ENCODE data around the gene CRHR1.

Gene CRHR1

GRCh38 chr17:45834471-45835396, 50.6 kb downstream of the CRHR1 start:
- Histone ChIP-seq H3K27me3 (ENCODE audit: control insufficient read depth, insufficient read depth, low read length) (no peaks in the 10 kb centered on the region), H3K79me2 (no peaks in the 10 kb centered on the region), H3K4me1 (no peaks in the 10 kb centered on the region), H3K36me3 (ENCODE audit: control insufficient read depth, insufficient read depth, low read length) (no peaks in the 10 kb centered on the region), H3K9me3 (ENCODE audit: control insufficient read depth, low read length) (no peaks in the 10 kb centered on the region), H3K4me3 (ENCODE audit: low read depth, low read length) (no peak overlapping the region), H2AFZ (no peak overlapping the region), H3K4me2 (ENCODE audit: low read length) (no peak overlapping the region), H3K9ac (no peak overlapping the region), H3K27ac (no peak overlapping the region)
- TF ChIP-seq CTCF (IDR thresholded peaks at IDR 0.05), result no peak

DNA sequence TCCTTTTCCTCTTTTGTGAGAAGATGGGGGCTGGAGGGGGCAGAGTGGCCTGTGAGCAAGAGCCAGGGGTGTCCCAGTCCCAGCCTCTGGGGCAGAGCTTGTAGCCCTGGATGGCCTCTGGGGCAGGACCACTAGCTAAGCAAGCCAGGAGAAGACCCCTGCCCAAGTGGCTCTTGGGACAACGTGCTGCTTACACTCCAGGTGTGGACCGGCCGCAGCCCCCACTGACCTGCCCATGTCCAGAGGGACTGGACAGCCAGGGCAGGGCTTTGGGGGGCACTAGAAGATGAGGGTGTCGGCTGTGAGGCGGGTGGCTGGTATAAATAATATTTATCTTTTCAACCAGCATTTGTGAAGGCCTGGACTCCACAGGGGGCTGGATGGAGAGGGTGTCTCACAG, 51.4 kb downstream of the CRHR1 start:
- no peaks in the 10 kb centered on the region for H3K36me3 ChIP-seq (ENCODE audit: control insufficient read depth, insufficient read depth, low read length)
- H3K4me1 ChIP-seq, result no peaks in the 10 kb centered on the region
- no peaks in the 10 kb centered on the region for H3K9me3 ChIP-seq (ENCODE audit: control insufficient read depth, low read length)
- H2AFZ ChIP-seq, result no peak overlapping the region
- H3K4me3 ChIP-seq (ENCODE audit: low read depth, low read length), result no peak overlapping the region
- no peaks in the 10 kb centered on the region for H3K27me3 ChIP-seq (ENCODE audit: control insufficient read depth, insufficient read depth, low read length)
- no peak overlapping the region for H3K9ac ChIP-seq
- H3K4me2 ChIP-seq (ENCODE audit: low read length), result no peak overlapping the region
- H3K79me2 ChIP-seq, result no peaks in the 10 kb centered on the region
- TF ChIP-seq CTCF (IDR thresholded peaks at IDR 0.05), result no peak
- H3K27ac ChIP-seq, result no peak overlapping the region

- no peak overlapping the region for H3K4me3 ChIP-seq (ENCODE audit: low read depth, low read length)
- H3K9ac ChIP-seq, result no peak overlapping the region
- H3K27ac ChIP-seq, result no peak overlapping the region
- H3K4me2 ChIP-seq (ENCODE audit: low read length), result no peak overlapping the region
- H3K27me3 ChIP-seq (ENCODE audit: control insufficient read depth, insufficient read depth, low read length), result no peaks in the 10 kb centered on the region
- no peaks in the 10 kb centered on the region for H3K4me1 ChIP-seq
- no peaks in the 10 kb centered on the region for H3K36me3 ChIP-seq (ENCODE audit: control insufficient read depth, insufficient read depth, low read length)
- H2AFZ ChIP-seq, result no peak overlapping the region
- TF ChIP-seq CTCF (IDR thresholded peaks at IDR 0.05), result no peak
- H3K79me2 ChIP-seq, result no peaks in the 10 kb centered on the region
- H3K9me3 ChIP-seq (ENCODE audit: control insufficient read depth, low read length), result no peaks in the 10 kb centered on the region
These were observed 52.2 kb downstream of the CRHR1 start for GRCh38 chr17:45836047-45837044.

DNA sequence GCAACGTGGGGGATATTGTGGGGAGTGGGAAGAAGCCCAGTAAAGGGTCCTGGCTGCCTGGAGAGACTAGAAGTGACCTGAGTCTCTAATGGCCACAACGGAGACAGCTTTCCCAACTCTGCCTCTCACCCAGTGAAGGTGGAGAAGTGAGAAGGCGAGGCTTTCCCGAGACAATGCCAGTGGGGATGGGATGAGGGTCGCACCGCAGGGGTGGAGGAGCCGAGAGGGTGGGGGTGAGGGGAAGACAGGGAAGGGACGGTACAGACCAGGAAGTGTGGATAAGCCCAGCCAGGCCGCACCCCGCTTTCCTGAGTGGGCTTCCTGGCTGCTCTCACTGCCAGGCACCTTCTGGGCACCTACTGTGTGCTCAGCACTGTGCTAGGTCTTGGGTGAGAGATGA, 53.1 kb downstream of the CRHR1 start:
- no peak overlapping the region for H2AFZ ChIP-seq
- H3K9ac ChIP-seq, result no peak overlapping the region
- H3K9me3 ChIP-seq (ENCODE audit: control insufficient read depth, low read length), result no peaks in the 10 kb centered on the region
- no peaks in the 10 kb centered on the region for H3K36me3 ChIP-seq (ENCODE audit: control insufficient read depth, insufficient read depth, low read length)
- H3K27ac ChIP-seq, result no peak overlapping the region
- no peak overlapping the region for H3K4me2 ChIP-seq (ENCODE audit: low read length)
- no peaks in the 10 kb centered on the region for H3K79me2 ChIP-seq
- no peaks in the 10 kb centered on the region for H3K27me3 ChIP-seq (ENCODE audit: control insufficient read depth, insufficient read depth, low read length)
- TF ChIP-seq CTCF (IDR thresholded peaks at IDR 0.05), result no peak
- no peaks in the 10 kb centered on the region for H3K4me1 ChIP-seq
- H3K4me3 ChIP-seq (ENCODE audit: low read depth, low read length), result no peak overlapping the region
